PC-9 (cell line): ENCODE results near the gene TRAPPC11.

Source experiments
- EZH2 ChIP-seq: fragments of 200-600 bp; sonication (generic); IDR thresholded peaks from 2 replicates; pipeline ENCODE4 v1.8.0; 2017; ENCODE audit warnings: antibody characterized with exemption, low read depth
- TF ChIP-seq, protein P1 (sequence below): fragments of 200-600 bp; sonication (generic); conservative IDR thresholded peaks from 2 replicates; pipeline ENCODE4 v1.6.1; 2017; ENCODE audit warnings: mixed run types, antibody characterized with exemption, mild to moderate bottlenecking, moderate library complexity

DNA sequence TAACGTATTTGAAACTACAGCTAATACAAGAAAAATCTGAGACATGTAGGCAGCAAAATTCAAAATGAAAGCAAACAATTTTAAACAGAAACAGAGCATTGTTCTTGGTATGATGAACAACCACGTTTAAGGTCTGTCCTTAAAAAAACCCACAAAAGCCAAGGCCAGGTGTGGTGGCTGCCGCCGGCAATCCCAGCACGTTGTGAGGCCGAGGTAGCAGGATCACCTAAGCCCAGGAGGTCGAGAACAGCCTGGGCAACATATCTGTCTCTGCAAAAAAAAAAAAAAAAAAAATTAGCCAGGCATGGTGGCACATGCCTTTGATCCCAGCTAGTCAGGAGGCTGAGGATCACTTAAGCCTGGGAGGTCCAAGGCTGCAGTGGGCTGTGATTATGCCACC lies 13.8 kb upstream of the TRAPPC11 start:
- TF ChIP-seq, protein P1, sequence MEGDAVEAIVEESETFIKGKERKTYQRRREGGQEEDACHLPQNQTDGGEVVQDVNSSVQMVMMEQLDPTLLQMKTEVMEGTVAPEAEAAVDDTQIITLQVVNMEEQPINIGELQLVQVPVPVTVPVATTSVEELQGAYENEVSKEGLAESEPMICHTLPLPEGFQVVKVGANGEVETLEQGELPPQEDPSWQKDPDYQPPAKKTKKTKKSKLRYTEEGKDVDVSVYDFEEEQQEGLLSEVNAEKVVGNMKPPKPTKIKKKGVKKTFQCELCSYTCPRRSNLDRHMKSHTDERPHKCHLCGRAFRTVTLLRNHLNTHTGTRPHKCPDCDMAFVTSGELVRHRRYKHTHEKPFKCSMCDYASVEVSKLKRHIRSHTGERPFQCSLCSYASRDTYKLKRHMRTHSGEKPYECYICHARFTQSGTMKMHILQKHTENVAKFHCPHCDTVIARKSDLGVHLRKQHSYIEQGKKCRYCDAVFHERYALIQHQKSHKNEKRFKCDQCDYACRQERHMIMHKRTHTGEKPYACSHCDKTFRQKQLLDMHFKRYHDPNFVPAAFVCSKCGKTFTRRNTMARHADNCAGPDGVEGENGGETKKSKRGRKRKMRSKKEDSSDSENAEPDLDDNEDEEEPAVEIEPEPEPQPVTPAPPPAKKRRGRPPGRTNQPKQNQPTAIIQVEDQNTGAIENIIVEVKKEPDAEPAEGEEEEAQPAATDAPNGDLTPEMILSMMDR: no peak
- TF ChIP-seq EZH2: no peak
